IPS-18a (cell line): ENCODE data around the gene FAM83G.
A peak's percentile ranks its signal among the peaks of the same experiment; 100 is the strongest.
"Not testable (repeated sequence)": the region's sequence is repeated elsewhere in the genome, so short reads cannot be mapped to it uniquely, and the experiment has no call there.

Experiments used
- H3K27ac ChIP-seq: one replicate; pipeline ENCODE4 v1.5.1; 2013; ENCODE audit warnings: low read length
- H3K27me3 ChIP-seq: one replicate; pipeline ENCODE4 v1.6.1; 2013; ENCODE audit warnings: mild to moderate bottlenecking, low read length; ENCODE audit not compliant: control insufficient read depth, insufficient read depth
- H3K36me3 ChIP-seq: one replicate; pipeline ENCODE4 v1.6.1; 2013; ENCODE audit warnings: low read depth, low read length; ENCODE audit not compliant: control insufficient read depth
- H3K4me1 ChIP-seq: one replicate; pipeline ENCODE4 v1.6.1; 2013; ENCODE audit warnings: low read depth, low read length; ENCODE audit not compliant: control insufficient read depth
- H3K4me3 ChIP-seq: one replicate; pipeline ENCODE4 v1.5.1; 2013; ENCODE audit warnings: low read length
- H3K9ac ChIP-seq: one replicate; pipeline ENCODE4 v1.6.1; 2013; ENCODE audit warnings: mild to moderate bottlenecking, low read length, moderate library complexity
- H3K9me3 ChIP-seq: one replicate; pipeline ENCODE4 v1.6.1; 2013; ENCODE audit warnings: low read depth, low read length; ENCODE audit not compliant: control insufficient read depth

The FAM83G gene, protein sequence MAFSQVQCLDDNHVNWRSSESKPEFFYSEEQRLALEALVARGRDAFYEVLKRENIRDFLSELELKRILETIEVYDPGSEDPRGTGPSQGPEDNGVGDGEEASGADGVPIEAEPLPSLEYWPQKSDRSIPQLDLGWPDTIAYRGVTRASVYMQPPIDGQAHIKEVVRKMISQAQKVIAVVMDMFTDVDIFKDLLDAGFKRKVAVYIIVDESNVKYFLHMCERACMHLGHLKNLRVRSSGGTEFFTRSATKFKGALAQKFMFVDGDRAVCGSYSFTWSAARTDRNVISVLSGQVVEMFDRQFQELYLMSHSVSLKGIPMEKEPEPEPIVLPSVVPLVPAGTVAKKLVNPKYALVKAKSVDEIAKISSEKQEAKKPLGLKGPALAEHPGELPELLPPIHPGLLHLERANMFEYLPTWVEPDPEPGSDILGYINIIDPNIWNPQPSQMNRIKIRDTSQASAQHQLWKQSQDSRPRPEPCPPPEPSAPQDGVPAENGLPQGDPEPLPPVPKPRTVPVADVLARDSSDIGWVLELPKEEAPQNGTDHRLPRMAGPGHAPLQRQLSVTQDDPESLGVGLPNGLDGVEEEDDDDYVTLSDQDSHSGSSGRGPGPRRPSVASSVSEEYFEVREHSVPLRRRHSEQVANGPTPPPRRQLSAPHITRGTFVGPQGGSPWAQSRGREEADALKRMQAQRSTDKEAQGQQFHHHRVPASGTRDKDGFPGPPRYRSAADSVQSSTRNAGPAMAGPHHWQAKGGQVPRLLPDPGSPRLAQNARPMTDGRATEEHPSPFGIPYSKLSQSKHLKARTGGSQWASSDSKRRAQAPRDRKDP

DNA sequence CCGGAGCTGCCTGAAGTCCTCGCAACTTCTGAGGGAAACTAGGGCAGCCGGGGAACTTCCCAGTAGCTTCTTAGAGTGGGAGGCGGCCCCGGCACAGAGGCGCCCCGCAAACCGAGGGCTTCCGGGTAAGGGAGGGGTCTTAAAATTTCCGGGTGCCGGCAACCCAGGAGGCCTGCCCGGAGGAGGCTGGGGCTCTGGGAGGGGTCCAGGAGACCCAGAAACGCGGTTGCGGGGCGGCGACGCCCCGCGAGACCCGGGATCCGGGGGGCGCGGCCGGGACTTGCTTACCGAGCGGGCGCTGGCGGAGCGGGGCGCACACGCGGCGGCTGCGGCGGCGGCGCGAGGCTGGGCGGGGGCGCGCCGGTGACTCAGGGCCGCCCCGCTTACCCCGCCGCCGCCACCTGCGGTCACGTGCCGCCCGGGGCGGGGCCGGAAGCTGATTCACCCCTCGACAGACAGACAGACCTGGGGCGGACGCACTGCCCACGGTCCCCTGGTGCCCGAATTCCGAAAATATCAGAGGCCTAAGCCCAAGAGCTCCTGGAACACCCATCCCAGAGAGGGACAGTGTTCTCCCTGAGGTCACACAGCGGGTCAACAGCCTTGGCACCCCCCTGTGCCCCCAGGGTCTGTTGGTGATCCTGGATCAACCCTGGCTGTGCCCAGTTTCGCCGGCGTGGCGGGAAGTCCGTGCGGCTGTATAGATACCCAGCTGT, at the start of gene FAM83G:
Gene FAM83G (minus strand): TSS at position 344 of the 716 bp plus-strand sequence. CDS start 723 bp downstream, outside the sequence.
- Histone ChIP-seq H3K4me1 (peaks cover 6% of the 10 kb centered on the region), H3K9ac (peak within 1 kb of the TSS; percentile 70), H3K27ac (no peak within 1 kb of the TSS), H3K27me3 (no peaks in the 10 kb centered on the region), H3K36me3 (peaks cover 7% of the 10 kb centered on the region), H3K9me3 (no peaks in the 10 kb centered on the region), H3K4me3 (peak within 1 kb of the TSS; percentile 72)

DNA sequence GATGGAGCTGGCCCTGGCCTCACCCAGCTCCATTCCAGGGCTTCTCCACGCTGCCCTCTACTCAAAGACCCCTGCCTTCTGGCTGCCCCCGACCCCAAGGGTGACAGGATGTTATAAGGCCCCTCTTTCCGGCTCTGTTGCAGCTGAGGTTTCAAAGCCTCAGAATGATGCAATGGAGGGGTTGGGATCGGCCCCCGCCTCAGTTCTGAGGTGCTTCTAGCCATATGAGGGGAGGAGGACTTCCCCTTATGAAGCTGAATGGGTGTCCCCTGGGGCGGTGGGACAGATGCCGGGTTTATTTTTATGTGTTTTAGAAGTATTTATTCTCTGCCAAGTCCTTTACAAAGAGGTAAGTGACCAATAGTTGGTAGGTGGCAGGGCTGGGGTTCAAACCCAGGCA, 44.3 kb upstream of the FAM83G start:
- not testable (repeated sequence) for H3K4me1 ChIP-seq, H3K9me3 ChIP-seq

DNA sequence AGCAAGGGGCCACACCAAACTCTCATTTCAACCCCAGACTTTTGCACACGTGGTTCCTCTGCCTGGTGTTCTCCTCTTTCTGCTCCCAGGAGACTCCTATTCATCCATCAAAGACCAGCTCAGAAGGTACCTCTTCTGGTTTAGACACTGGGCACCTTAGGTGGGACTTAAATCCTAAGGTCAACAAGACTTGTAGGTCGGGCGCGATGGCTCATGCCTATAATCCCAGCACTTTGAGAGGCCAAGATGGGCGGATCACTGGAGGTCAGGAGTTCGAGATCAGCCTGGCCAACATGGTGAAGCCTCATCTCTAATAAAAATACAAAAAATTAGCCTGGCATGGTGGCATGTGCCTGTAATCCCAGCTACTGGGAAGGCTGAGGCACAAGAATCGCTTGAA, 42.9 kb upstream of the FAM83G start:
- H3K4me3 ChIP-seq, H3K4me1 ChIP-seq, H3K27ac ChIP-seq, H3K36me3 ChIP-seq, H3K27me3 ChIP-seq, H3K9me3 ChIP-seq, H3K9ac ChIP-seq: not testable (repeated sequence)

More for the DNA sequence above, 44.3 kb upstream of the FAM83G start:
- H3K27me3 ChIP-seq, H3K36me3 ChIP-seq, H3K9ac ChIP-seq, H3K4me3 ChIP-seq, H3K27ac ChIP-seq: not testable (repeated sequence)

DNA sequence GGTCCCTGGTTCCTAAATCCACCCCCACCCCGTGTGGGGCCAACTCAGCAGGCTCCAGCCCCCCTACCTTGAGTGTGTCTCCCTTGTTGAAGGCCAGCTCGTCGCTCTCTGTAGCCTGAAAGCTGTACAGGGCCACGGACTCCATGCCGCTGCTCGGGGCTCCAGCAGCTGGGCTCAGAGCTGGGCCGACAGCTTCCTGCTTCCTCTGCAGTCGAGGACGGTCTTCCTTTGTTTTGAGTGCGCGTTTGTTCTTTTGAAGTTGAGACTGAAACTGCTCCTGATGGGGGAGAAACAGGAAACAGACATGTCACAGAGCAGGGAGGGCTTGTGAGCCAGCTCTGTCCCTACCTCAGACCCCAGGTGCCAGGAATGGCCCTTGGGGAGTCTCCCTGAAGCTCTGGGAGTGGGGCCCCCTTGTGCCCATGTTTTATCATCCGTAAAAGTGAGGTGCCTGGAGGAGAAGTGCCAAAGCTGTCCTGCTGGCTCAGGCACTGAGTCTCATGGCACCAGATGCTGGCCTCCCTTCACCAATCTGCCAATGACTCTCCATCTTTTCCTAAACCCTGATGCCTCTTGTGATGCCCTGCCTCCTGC, 42.3 kb upstream of the FAM83G start, which contains the start of gene GRAP:
Gene GRAP (minus strand): TSS at position 176 of the 594 bp plus-strand sequence. CDS start 31 bp downstream, at position 145.
- not testable (repeated sequence) for H3K4me3 ChIP-seq, H3K27ac ChIP-seq, H3K27me3 ChIP-seq, H3K4me1 ChIP-seq, H3K9me3 ChIP-seq, H3K9ac ChIP-seq, H3K36me3 ChIP-seq

DNA sequence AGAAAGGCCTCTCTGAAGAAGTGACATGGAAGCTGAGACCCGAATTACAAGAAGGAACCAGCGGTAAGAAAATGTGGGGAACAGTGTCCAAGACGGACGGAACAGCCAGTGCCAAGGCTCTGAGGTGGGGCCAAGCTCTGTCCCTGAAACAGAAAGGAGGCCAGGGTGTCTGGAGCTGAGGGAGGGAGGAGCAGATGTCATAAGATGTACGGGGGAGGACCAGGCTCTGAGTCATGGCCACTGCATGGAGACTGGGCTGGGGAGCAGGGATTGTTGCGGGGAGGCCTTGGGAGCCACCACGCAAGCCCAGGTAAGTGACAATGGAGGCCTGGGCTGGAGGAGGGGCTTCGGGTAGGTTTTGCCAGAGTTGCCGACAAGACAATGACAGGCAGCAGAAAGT, 40.1 kb upstream of the FAM83G start:
- H3K9ac ChIP-seq, H3K27ac ChIP-seq, H3K36me3 ChIP-seq, H3K4me3 ChIP-seq, H3K27me3 ChIP-seq, H3K4me1 ChIP-seq, H3K9me3 ChIP-seq: not testable (repeated sequence)

DNA sequence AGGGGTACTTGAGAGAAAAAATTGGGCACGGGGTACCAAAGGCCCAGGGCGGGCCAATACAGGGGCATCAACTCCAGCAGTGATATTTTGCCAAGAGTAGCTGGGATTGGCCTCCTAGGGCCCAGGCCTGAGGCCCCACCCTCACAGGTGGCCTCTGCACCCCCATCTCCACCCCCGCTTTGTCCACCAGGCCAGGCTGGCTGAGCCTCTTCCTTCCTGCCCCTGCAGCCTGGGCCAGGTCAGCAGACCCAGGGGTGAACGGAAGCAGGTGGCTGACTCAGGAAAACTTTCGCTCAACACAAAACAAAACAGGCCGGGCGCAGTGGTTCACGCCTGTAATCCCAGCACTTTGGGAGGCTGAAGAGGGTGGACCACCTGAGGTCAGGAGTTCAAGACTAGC, 38.5 kb upstream of the FAM83G start:
- not testable (repeated sequence) for H3K27ac ChIP-seq, H3K4me1 ChIP-seq, H3K4me3 ChIP-seq, H3K36me3 ChIP-seq, H3K9ac ChIP-seq, H3K9me3 ChIP-seq, H3K27me3 ChIP-seq

DNA sequence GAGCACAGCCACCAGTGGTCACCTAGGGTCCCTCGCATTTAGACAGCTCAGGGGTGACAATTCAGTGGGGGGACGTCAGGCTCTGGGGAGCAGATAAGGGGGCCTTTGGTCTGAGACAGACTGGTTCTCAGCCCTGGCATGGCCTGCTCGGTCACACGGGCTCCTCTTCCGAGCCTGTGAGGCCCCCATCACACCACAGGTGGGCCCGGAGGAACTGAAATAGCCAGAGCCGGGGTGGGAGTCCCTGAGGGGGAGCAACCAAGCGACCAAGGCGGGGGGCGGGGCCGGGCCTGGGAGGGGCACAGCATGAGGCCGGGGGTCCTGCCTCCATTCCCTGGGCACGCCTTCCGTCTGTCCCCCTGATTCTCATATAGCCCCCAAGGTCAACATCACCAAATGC, 37.8 kb upstream of the FAM83G start:
- H3K36me3 ChIP-seq, H3K27ac ChIP-seq, H3K27me3 ChIP-seq, H3K4me3 ChIP-seq, H3K9me3 ChIP-seq, H3K9ac ChIP-seq, H3K4me1 ChIP-seq: not testable (repeated sequence)

DNA sequence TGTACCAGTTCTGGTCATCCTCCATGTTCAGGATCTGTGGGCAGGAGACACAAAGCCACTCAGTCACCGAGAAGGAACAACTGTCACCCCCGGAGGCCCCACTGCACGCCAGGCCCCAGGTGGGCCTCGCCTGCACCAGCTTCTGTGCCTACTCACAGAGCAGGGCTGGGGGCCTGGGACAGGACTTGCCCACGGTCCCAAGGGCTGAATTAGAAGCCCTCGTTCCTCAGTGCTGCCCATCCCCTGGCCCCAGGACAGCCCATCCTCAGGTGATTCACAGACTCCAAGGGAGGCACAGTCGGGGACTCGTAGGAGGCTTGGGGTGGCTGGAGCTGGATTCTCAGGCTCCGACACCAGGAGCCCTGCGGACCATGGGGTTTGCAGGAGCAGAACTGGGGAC, 37.3 kb upstream of the FAM83G start:
- not testable (repeated sequence) for H3K27me3 ChIP-seq, H3K9ac ChIP-seq, H3K36me3 ChIP-seq, H3K4me3 ChIP-seq, H3K9me3 ChIP-seq, H3K27ac ChIP-seq, H3K4me1 ChIP-seq

DNA sequence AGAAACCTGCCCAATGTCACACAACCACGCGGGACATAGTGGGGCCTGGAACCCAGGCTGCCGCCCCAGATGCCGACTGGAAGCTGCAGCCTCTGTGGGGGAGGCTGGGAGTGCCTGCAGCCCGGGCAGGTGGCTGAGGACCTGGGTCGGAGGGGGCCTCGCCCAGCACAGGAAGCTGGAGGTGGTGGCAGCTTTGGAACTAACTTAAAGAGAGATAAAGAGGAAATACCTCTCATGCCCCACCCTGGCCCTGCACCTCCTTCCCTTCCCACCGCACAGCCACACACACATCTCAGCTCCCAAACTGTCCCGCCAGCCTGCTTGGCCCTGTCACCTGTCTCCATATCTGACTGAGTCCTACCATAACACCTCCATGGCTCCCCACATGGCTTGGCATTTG, 35.8 kb upstream of the FAM83G start:
- not testable (repeated sequence) for H3K27ac ChIP-seq, H3K4me1 ChIP-seq, H3K9me3 ChIP-seq, H3K9ac ChIP-seq, H3K36me3 ChIP-seq, H3K27me3 ChIP-seq, H3K4me3 ChIP-seq

DNA sequence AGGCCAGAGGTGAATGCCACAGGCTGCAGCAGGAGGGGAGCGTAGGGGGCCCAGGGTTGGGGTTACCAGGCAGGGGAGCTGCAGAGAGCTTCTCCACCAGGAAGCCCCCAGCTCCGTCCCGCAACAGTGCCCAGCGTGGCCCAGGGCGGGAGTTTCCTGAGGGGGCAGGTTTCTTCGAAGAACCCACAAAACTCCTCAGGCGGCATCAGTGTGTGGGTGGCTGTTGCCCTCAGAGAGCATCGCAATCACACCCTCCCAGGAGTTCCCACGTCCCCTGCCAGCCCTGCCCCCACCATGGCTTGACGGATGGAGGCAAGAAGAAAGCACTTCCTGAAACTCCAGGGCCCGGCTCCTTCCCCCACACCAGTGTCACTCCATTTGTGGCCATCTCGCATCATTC, 34.2 kb upstream of the FAM83G start:
- H3K27ac ChIP-seq, H3K9me3 ChIP-seq, H3K36me3 ChIP-seq, H3K4me3 ChIP-seq, H3K9ac ChIP-seq, H3K27me3 ChIP-seq, H3K4me1 ChIP-seq: not testable (repeated sequence)

DNA sequence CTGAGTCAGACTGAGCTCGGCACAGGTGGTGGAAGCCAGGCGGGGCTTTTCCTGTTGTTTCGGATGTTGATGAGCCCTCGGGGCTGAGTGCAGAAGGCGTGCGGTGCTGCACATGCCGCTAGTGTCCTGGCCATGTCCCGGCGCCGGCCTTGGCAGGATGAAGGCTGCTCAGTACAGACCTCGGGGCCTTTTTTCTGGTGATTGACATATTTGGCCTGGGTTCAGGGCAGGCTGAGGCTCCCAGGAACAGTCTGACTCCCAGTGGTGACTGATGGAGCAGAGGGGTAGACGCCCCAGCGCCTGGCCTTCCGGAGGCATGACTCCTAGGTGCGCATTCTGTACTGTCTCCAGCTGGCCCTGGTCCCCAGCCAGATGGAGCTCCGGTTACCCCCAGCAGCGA, 33.4 kb upstream of the FAM83G start:
- H3K27ac ChIP-seq, H3K36me3 ChIP-seq, H3K4me1 ChIP-seq, H3K27me3 ChIP-seq, H3K9me3 ChIP-seq, H3K9ac ChIP-seq, H3K4me3 ChIP-seq: not testable (repeated sequence)
